SH-SY5Y (cell line): Measurements from ENCODE around the gene CALML4.

Experiments used
- GATA2 ChIP-seq: IDR thresholded peaks from 2 replicates; pipeline ENCODE4 v1.6.1; 2011; ENCODE audit warnings: mild to moderate bottlenecking, low read depth, low read length
- GATA3 ChIP-seq: IDR thresholded peaks from 2 replicates; pipeline ENCODE4 v1.6.1; 2011; ENCODE audit warnings: low read depth, mild to moderate bottlenecking, low read length, moderate library complexity

DNA sequence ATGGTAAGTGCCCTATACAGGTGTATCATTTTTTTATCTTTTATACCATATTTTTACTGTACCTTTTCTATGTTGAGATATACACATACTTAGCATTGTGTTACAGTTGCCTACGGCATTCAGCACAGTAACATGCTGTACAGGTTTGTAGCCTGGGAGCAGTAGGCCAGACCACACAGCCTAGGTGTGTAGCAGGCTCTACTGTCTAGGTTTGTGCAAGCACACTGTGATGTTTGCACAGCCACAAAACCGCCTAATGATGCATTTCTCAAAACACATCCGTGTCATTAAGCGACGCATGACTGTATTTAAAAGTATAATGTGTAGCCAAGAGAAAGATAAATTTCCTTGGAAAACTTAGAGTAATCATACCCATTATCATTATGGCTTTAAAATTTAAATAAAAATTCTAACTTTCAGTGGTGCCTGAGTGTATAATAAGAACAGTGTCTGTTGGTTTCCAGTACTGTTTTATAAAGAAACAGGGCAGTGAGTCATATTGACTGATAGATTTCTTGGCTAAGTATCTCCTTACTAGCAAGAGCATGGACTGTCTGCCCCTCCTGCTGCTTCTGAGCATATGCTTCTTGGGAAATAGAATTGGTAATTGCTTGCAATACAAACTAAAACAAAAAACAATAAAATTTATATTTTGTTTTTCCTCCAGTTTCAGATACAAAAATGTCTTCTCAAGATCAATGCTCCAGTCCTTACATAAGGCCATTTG is 18.3 kb downstream of the CALML4 start:
- TF ChIP-seq GATA2 (no peak), GATA3 (no peak)
